Measurements from ENCODE around the gene CMPK1.

DNA sequence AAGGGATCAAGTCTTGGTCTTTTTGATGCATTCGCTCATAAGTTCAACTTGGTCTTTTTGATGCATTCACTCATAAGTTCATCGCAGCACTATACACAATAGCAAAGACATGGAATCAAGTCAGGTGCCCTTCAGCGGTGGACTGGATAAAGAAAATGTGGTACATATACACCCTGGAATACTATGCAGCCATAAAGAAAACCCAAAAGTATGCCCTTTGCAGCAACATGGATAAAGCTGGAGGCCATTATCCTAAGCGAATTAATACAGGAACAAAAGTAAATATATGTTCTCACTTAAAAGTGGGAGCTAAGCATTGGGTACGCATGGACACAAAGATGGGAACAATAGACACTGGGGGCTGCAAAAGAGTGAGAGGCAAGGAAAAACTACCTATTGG lies 52.7 kb downstream of the CMPK1 start:
- TF ChIP-seq, protein P1, sequence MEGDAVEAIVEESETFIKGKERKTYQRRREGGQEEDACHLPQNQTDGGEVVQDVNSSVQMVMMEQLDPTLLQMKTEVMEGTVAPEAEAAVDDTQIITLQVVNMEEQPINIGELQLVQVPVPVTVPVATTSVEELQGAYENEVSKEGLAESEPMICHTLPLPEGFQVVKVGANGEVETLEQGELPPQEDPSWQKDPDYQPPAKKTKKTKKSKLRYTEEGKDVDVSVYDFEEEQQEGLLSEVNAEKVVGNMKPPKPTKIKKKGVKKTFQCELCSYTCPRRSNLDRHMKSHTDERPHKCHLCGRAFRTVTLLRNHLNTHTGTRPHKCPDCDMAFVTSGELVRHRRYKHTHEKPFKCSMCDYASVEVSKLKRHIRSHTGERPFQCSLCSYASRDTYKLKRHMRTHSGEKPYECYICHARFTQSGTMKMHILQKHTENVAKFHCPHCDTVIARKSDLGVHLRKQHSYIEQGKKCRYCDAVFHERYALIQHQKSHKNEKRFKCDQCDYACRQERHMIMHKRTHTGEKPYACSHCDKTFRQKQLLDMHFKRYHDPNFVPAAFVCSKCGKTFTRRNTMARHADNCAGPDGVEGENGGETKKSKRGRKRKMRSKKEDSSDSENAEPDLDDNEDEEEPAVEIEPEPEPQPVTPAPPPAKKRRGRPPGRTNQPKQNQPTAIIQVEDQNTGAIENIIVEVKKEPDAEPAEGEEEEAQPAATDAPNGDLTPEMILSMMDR (IDR thresholded peaks at IDR 0.05) = no peak
- no peak for TF ChIP-seq POLR2A (IDR thresholded peaks at IDR 0.05)
